Neuronal stem cell (in vitro differentiated cells): Measurements from ENCODE around the gene ANGPT4.

Experiments
- DNase-seq: peaks from one replicate; pipeline ENCODE4 v3.0.0-alpha.2; 2013; ENCODE audit warnings: low spot score
- H2AFZ ChIP-seq: one replicate; pipeline ENCODE4 v1.6.1; 2013; ENCODE audit warnings: mild to moderate bottlenecking, low read length, inconsistent platforms
- H2AK5ac ChIP-seq: 2 replicates; pipeline ENCODE4 v1.6.1; 2013; ENCODE audit warnings: low read depth, mild to moderate bottlenecking, inconsistent platforms, low read length, moderate library complexity, mixed read lengths
- H2BK120ac ChIP-seq: 2 replicates; pipeline ENCODE4 v1.6.1; 2013; ENCODE audit warnings: low read depth, mild to moderate bottlenecking, inconsistent platforms, low read length, moderate library complexity, mixed read lengths
- H2BK12ac ChIP-seq: one replicate; pipeline ENCODE4 v1.6.1; 2013; ENCODE audit warnings: low read length, inconsistent platforms
- H2BK15ac ChIP-seq: 2 replicates; pipeline ENCODE4 v1.6.1; 2013; ENCODE audit warnings: mild to moderate bottlenecking, low read length, inconsistent platforms, mixed read lengths
- H2BK5ac ChIP-seq: one replicate; pipeline ENCODE4 v1.6.1; 2013; ENCODE audit warnings: inconsistent platforms, mild to moderate bottlenecking, low read length, moderate library complexity
- H3K14ac ChIP-seq: one replicate; pipeline ENCODE4 v1.6.1; 2013; ENCODE audit warnings: low read length, inconsistent platforms
- H3K18ac ChIP-seq: 2 replicates; pipeline ENCODE4 v1.6.1; 2013; ENCODE audit warnings: low read length, inconsistent platforms
- H3K23ac ChIP-seq: 2 replicates; pipeline ENCODE4 v1.6.1; 2013; ENCODE audit warnings: low read depth, mild to moderate bottlenecking, mixed read lengths, low read length, inconsistent platforms; ENCODE audit not compliant: poor library complexity
- H3K27ac ChIP-seq: replicated peaks from 3 replicates; pipeline ENCODE4 v1.5.1; 2013; ENCODE audit warnings: low read length, inconsistent platforms
- H3K27me3 ChIP-seq, 3 experiments: 2 replicates each; pipeline ENCODE4 v1.6.1; 2013; ENCODE audit warnings: low read length in 3 of 3, mild to moderate bottlenecking in 2 of 3, inconsistent platforms in 1 of 3, low read depth in 1 of 3, mixed read lengths in 1 of 3, moderate library complexity in 1 of 3; ENCODE audit not compliant: control insufficient read depth in 3 of 3, insufficient read depth in 3 of 3
- H3K36me3 ChIP-seq, 2 donors: replicated peaks in 1 of 2; 2 replicates each; pipeline ENCODE4 v1.6.1; 2013; ENCODE audit warnings: low read length in 2 of 2; ENCODE audit not compliant: control insufficient read depth in 2 of 2, insufficient read depth in 2 of 2
- H3K4ac ChIP-seq: 2 replicates; pipeline ENCODE4 v1.6.1; 2013; ENCODE audit warnings: inconsistent platforms, mild to moderate bottlenecking, low read length, moderate library complexity
- H3K4me1 ChIP-seq, 2 donors: 1 replicate in 1 of 2; 2 replicates in 1 of 2; pipeline ENCODE4 v1.6.1; 2013; ENCODE audit warnings: low read length in 2 of 2, low read depth in 1 of 2; ENCODE audit not compliant: control insufficient read depth in 2 of 2, insufficient read depth in 1 of 2
- H3K4me2 ChIP-seq: one replicate; pipeline ENCODE4 v1.6.1; 2013; ENCODE audit warnings: mild to moderate bottlenecking, low read length, inconsistent platforms; ENCODE audit not compliant: insufficient read depth, poor library complexity, severe bottlenecking
- H3K4me3 ChIP-seq, 2 donors: 2 replicates each; pipeline ENCODE4 v1.5.1; 2013; ENCODE audit warnings: low read length in 2 of 2, mild to moderate bottlenecking in 2 of 2, inconsistent platforms in 1 of 2, moderate library complexity in 1 of 2
- H3K79me1 ChIP-seq: one replicate; pipeline ENCODE4 v1.6.1; 2013; ENCODE audit warnings: low read depth, mild to moderate bottlenecking, inconsistent platforms, low read length, moderate library complexity
- H3K9ac ChIP-seq: one replicate; pipeline ENCODE4 v1.6.1; 2013; ENCODE audit warnings: mild to moderate bottlenecking, low read depth, low read length, inconsistent platforms; ENCODE audit not compliant: poor library complexity
- H3K9me3 ChIP-seq, 2 donors: replicated peaks in 1 of 2; 2 replicates each; pipeline versions ENCODE3 to v1.6.1; 2013; ENCODE audit warnings: low read length in 2 of 2, mild to moderate bottlenecking in 2 of 2, inconsistent platforms in 1 of 2, low read depth in 1 of 2, mixed read lengths in 1 of 2, moderate library complexity in 1 of 2; ENCODE audit not compliant: control insufficient read depth in 2 of 2, insufficient read depth in 1 of 2
- H4K8ac ChIP-seq: one replicate; pipeline ENCODE4 v1.6.1; 2013; ENCODE audit warnings: low read depth, mild to moderate bottlenecking, inconsistent platforms, low read length, moderate library complexity
- H4K91ac ChIP-seq: one replicate; pipeline ENCODE4 v1.6.1; 2013; ENCODE audit warnings: low read length, low read depth, mild to moderate bottlenecking, inconsistent platforms; ENCODE audit not compliant: poor library complexity
- WGBS, 2 donors: extraction: QIAGEN DNeasy Blood & Tissue Kit; methylation state at CpG; one replicate each; pipeline ENCODE4 v1.1.7; 2013; ENCODE audit warnings: missing lambda C conversion rate in 2 of 2, mixed read lengths in 1 of 2; ENCODE audit not compliant: insufficient read length in 2 of 2, insufficient replicate concordance in 1 of 2; ENCODE audit errors: extremely low coverage in 2 of 2; 5-methylcytosine and 5-hydroxymethylcytosine counted together

ANGPT4 gene

DNA sequence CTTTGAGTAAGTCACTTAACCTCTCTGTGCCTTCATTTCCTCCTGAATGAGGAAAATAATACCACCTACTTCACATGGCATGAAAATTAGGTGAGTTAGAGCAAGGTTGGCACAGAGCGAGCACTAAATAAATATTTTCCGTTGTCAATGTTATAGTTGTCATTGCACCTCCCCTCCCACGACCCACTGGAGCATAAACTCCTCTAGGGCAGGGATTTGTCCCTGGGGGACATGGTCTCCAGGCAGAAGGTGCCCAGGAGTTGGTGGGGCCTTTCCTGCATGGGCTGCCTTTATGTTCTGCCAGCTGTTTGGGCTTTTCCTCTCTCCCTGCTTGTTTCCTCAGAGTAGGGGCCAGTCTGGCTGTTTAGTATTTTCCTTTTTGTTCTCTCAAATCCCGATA, 1.3 kb upstream of the ANGPT4 start:
- Histone ChIP-seq H3K9me3 (no peaks in the 10 kb centered on the region), H4K8ac (no peak overlapping the region), H3K18ac (no peak overlapping the region), H3K27ac (no peak overlapping the region), H2BK5ac (no peak overlapping the region), H3K4me1 (peaks cover 0 to 11% of the 10 kb centered on the region in 2 donors), H2AK5ac (no peak overlapping the region), H3K4me3 (no peak overlapping the region), H3K9ac (no peak overlapping the region), H4K91ac (no peak overlapping the region), H2BK12ac (no peak overlapping the region), H3K27me3 (peaks cover 0 to 31% (median 0%) of the 10 kb centered on the region in 3 experiments), H3K36me3 (no peaks in the 10 kb centered on the region), H3K79me1 (no peaks in the 10 kb centered on the region), H3K4ac (no peak overlapping the region), H3K23ac (no peak overlapping the region), H2BK15ac (no peak overlapping the region), H3K4me2 (no peak overlapping the region), H2AFZ (no peak overlapping the region), H3K14ac (no peak overlapping the region), H2BK120ac (no peak overlapping the region)
- no peak for DNase-seq
- no CpG with 5 or more reads among the region's 4 CpGs for WGBS, 2 donors

DNA sequence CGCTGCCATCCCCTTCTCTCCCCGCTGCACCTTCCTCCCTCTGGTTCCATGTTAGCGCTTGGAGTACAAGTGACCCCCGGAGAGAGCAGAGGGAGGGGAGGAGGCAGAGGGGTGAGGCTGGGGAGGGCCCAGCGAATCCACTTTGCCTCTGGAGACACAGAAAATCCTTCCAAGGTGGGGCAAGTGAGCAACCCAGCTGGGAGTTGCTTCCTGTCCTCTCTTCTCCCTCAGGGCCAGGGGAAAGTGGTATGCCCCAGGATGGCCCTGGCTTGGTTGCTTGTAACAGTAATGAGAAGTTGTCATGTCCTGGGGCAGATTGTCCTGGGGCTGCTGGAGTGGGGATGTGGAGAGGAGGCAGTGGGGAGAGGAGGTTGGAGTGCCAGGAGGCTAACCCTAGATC, 691 bp upstream of the ANGPT4 start:
- no peak overlapping the region for H2BK120ac ChIP-seq
- no CpG with 5 or more reads among the region's 5 CpGs for WGBS, 2 donors

DNA sequence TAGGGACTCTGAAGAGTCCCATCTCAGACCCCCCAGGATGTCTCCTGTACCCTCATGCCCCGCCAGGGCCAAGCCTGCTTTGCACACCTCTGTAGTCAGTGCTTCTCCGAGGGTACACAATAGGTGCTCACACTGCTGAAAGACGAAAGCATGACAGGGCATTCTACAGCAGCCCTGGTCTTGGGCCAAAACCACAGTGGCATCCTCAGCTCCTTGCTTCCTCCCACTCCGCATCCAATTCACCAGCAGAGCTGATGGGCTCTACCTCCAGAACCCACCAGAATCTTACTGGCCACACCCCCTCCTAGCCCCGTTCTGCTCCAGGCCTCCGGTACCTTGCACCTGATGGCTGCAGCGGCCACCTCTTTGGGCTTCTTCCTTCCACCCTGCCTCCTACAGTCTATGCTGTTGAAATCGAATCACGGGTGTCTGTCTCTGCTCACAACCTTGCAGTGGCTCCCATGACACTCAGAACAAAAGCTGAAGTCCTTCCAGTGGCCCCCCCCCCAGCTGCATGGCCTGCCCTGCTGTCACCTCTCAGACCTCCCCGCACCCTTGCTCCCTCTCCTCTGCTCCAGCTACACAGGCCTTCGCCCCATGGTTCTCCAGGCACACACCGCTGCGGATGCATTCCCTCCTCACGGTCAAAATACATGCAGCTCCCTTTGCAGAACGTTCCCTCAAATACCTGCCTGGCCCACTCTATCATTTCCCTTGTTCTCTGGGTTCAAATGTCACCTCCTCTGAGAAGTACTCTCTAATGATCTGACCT, 1.2 kb downstream of the ANGPT4 start:
- no peak for DNase-seq
- Histone ChIP-seq H3K4me3 (no peak overlapping the region), H2BK12ac (no peak overlapping the region), H2AFZ (no peak overlapping the region), H3K23ac (no peak overlapping the region), H3K79me1 (no peaks in the 10 kb centered on the region), H3K14ac (peak overlapping the region; percentile 48), H4K8ac (no peak overlapping the region), H2BK15ac (peak overlapping the region; percentile 2), H3K4me1 (peaks cover 0 to 11% of the 10 kb centered on the region in 2 donors), H4K91ac (no peak overlapping the region), H3K18ac (peak overlapping the region; percentile 1), H2BK5ac (no peak overlapping the region), H3K4ac (no peak overlapping the region), H3K27ac (no peak overlapping the region), H3K4me2 (no peak overlapping the region), H2AK5ac (peak overlapping the region; percentile 67), H2BK120ac (no peak overlapping the region), H3K27me3 (peaks cover 0 to 39% (median 0%) of the 10 kb centered on the region in 3 experiments), H3K9me3 (no peaks in the 10 kb centered on the region), H3K9ac (no peak overlapping the region), H3K36me3 (no peaks in the 10 kb centered on the region)
- no CpG with 5 or more reads among the region's 15 CpGs for WGBS, 2 donors

More for the DNA sequence above, 691 bp upstream of the ANGPT4 start:
- no peak overlapping the region for H3K9ac ChIP-seq
- H3K4me3 ChIP-seq = no peak overlapping the region
- H3K27ac ChIP-seq = no peak overlapping the region
- H2BK12ac ChIP-seq = no peak overlapping the region
- no peaks in the 10 kb centered on the region for H3K79me1 ChIP-seq
- no peak overlapping the region for H2AK5ac ChIP-seq
- H2BK15ac ChIP-seq = no peak overlapping the region
- H4K91ac ChIP-seq = no peak overlapping the region
- H3K4me1 ChIP-seq = peaks cover 0 to 11% of the 10 kb centered on the region in 2 donors
- no peak overlapping the region for H2BK5ac ChIP-seq
- no peak for DNase-seq
- peaks cover 0 to 31% (median 0%) of the 10 kb centered on the region in 3 experiments for H3K27me3 ChIP-seq
- no peak overlapping the region for H3K4me2 ChIP-seq
- H2AFZ ChIP-seq = no peak overlapping the region
- H3K9me3 ChIP-seq = no peaks in the 10 kb centered on the region
- no peak overlapping the region for H3K18ac ChIP-seq
- H4K8ac ChIP-seq = no peak overlapping the region
- H3K14ac ChIP-seq = no peak overlapping the region
- H3K23ac ChIP-seq = no peak overlapping the region
- no peaks in the 10 kb centered on the region for H3K36me3 ChIP-seq
- no peak overlapping the region for H3K4ac ChIP-seq

DNA sequence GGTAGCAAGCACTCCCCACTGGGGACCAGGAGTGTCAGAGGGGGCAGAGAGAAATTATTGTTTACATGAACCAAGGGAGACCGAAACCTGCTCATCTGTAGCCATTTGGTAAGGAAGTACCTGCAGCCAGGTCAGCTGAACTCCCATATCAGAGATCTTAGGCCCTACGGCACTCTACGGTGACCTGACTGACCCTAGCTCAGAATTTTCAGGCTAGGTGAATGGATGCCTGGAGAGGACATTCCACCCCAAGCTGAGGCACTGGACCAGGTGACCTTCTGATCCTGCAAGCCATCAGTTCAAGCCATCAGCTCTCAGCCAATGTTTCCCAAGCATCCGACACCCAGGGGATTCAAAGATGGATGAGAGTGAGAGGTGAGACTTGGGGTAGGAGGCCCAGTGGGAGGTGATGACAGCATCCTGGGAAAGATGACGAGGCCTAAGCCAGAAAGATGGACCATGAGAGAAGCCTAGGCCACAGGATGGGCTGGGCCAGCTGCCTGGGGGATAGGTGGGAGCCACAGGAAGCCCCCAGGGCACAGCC, 2.8 kb downstream of the ANGPT4 start:
- Histone ChIP-seq H2BK5ac (no peak overlapping the region), H3K36me3 (no peaks in the 10 kb centered on the region), H3K27me3 (peaks cover 0 to 39% (median 0%) of the 10 kb centered on the region in 3 experiments), H4K8ac (no peak overlapping the region), H4K91ac (no peak overlapping the region), H3K4me1 (peaks cover 0 to 11% of the 10 kb centered on the region in 2 donors), H3K18ac (no peak overlapping the region), H3K4me2 (no peak overlapping the region), H3K9me3 (no peaks in the 10 kb centered on the region), H3K23ac (no peak overlapping the region), H3K9ac (no peak overlapping the region), H3K79me1 (no peaks in the 10 kb centered on the region), H2BK120ac (no peak overlapping the region), H3K27ac (no peak overlapping the region), H3K14ac (no peak overlapping the region), H3K4ac (no peak overlapping the region), H2BK12ac (no peak overlapping the region), H2AFZ (no peak overlapping the region), H2BK15ac (no peak overlapping the region), H2AK5ac (no peak overlapping the region), H3K4me3 (no peak overlapping the region)
- no peak for DNase-seq
- no CpG with 5 or more reads among the region's 5 CpGs for WGBS, 2 donors
